HepG2 (cell line): ENCODE measurements around the gene SLC11A1. TPM values are rescaled to one million over a fixed set of nuclear protein-coding genes. Genes with fewer than 3 reads are reported as not detected.

Experiments used
- ATAC-seq: fragments of 200-7000 bp; cut with Tn5 transposase; 3 replicates; pipeline ENCODE4 v1.9.1; 2020; ENCODE audit warnings: mild to moderate bottlenecking, moderate library complexity
- BruUV-seq: library from RNA; stranded (reverse); fragments of 400-500 nt; replicated peaks from 2 replicates; lab custom pipeline; 2021; lab: Mats Ljungman, UMichigan
- CTCF ChIA-PET: fragments of 300-600 bp; formaldehyde crosslinking; extraction: SDS; loops from one replicate; lab custom pipeline; 2021; ENCODE audit warnings: low total read pairs, inconsistent platforms, low intra/inter-chr PET ratio; lab: Yijun Ruan, JAX
- POLR2A ChIA-PET: fragments of 350-600 bp; sonication (Branson Sonifier 250); formaldehyde crosslinking; loops from one replicate; lab custom pipeline; 2020; ENCODE audit warnings: antibody characterized with exemption, inconsistent platforms; lab: Yijun Ruan, JAX
- DNase-seq: peaks from one replicate; pipeline ENCODE4 v3.0.0-alpha.2; 2015; ENCODE audit warnings: low spot score
- FAIRE-seq: peaks from 3 replicates; lab custom pipeline; 2011; peaks lifted over from hg19 to GRCh38; lab: Jason Lieb, UNC
- H2AFZ ChIP-seq: one replicate; pipeline ENCODE4 v1.6.1; 2011; ENCODE audit warnings: low read length, inconsistent platforms
- H3K27ac ChIP-seq: fragments of 300-600 bp; 3 replicates; pipeline ENCODE4 v1.8.0; 2011; ENCODE audit warnings: mixed run types, mild to moderate bottlenecking, mixed read lengths, low read length, inconsistent platforms; ENCODE audit not compliant: insufficient read depth; ENCODE audit errors: extremely low read length
- H3K27me3 ChIP-seq, 2 experiments: fragments of 200-600 bp in 1 of 2; 2 replicates in 1 of 2; 3 replicates in 1 of 2; pipeline versions ENCODE4 v1.6.0 to v1.8.0; 2011; ENCODE audit warnings: low read length in 2 of 2, mild to moderate bottlenecking in 2 of 2, moderate library complexity in 2 of 2, inconsistent platforms in 1 of 2; ENCODE audit not compliant: insufficient read depth in 2 of 2, control insufficient read depth in 1 of 2
- H3K36me3 ChIP-seq, 2 experiments: fragments of 200-600 bp in 1 of 2; replicated peaks in 1 of 2; 2 replicates in 1 of 2; 3 replicates in 1 of 2; pipeline versions ENCODE4 v1.5.1 to v1.8.0; 2011; ENCODE audit warnings: low read length in 2 of 2, inconsistent platforms in 1 of 2; ENCODE audit not compliant: insufficient read depth in 2 of 2, control insufficient read depth in 1 of 2
- H3K4me1 ChIP-seq: 2 replicates; pipeline ENCODE4 v1.5.1; 2012; ENCODE audit warnings: low read length, inconsistent platforms; ENCODE audit not compliant: insufficient read depth
- H3K4me2 ChIP-seq: 2 replicates; pipeline ENCODE4 v1.6.0; 2011; ENCODE audit warnings: low read depth, low read length, inconsistent platforms
- H3K4me3 ChIP-seq, 3 experiments: fragments of 200-600 bp in 1 of 3; sonication (generic), shearing (Covaris generic) in 1 of 3; replicated peaks in 1 of 3; 2 replicates each; pipeline ENCODE4 v1.5.1; 2011 to 2016; ENCODE audit warnings: low read length in 3 of 3, inconsistent platforms in 2 of 3, low read depth in 2 of 3, mild to moderate bottlenecking in 2 of 3, control low read depth in 1 of 3, mixed read lengths in 1 of 3; ENCODE audit not compliant: insufficient read depth in 1 of 3
- H3K79me2 ChIP-seq: one replicate; pipeline ENCODE4 v1.6.1; 2011; ENCODE audit warnings: low read length, inconsistent platforms; ENCODE audit not compliant: insufficient read depth
- H3K9ac ChIP-seq: 2 replicates; pipeline ENCODE4 v1.6.0; 2011; ENCODE audit warnings: mild to moderate bottlenecking, low read depth, low read length, inconsistent platforms; ENCODE audit not compliant: insufficient read depth
- H3K9me3 ChIP-seq: 2 replicates; pipeline ENCODE4 v1.5.1; 2012; ENCODE audit warnings: mild to moderate bottlenecking, low read length
- H4K20me1 ChIP-seq: 2 replicates; pipeline ENCODE4 v1.6.0; 2011; ENCODE audit warnings: inconsistent platforms, mild to moderate bottlenecking, low read length, moderate library complexity; ENCODE audit not compliant: insufficient read depth
- BRCA1 ChIP-seq: sonication (generic); formaldehyde crosslinking; IDR thresholded peaks from 2 replicates; pipeline ENCODE4 v1.4.0; 2020; ENCODE audit warnings: missing genetic modification reagents
- FOSL2 ChIP-seq: sonication (generic); formaldehyde crosslinking; IDR thresholded peaks from 2 replicates; pipeline ENCODE4 v1.4.0; 2020; ENCODE audit warnings: missing genetic modification reagents
- HNRNPL ChIP-seq: fragments of 200-400 bp; formaldehyde crosslinking; IDR thresholded peaks from 2 replicates; pipeline ENCODE4 v1.6.1; 2017; ENCODE audit warnings: mild to moderate bottlenecking, low read depth, low read length
- ONECUT2 ChIP-seq: sonication (generic); formaldehyde crosslinking; IDR thresholded peaks from 2 replicates; pipeline ENCODE4 v1.4.0; 2020; ENCODE audit warnings: missing genetic modification reagents
- SMAD3 ChIP-seq: sonication (generic); formaldehyde crosslinking; IDR thresholded peaks from 2 replicates; pipeline ENCODE4 v1.4.0; 2020; ENCODE audit warnings: missing genetic modification reagents
- SP5 ChIP-seq: IDR thresholded peaks from 2 replicates; pipeline ENCODE4 v1.6.1; 2016; ENCODE audit warnings: low read depth, borderline replicate concordance
- TEAD3 ChIP-seq: optimal IDR thresholded peaks from 2 replicates; pipeline ENCODE3; 2016; ENCODE audit warnings: borderline replicate concordance
- WGBS: methylation state at CpG from one replicate; pipeline ENCODE4 v1.1.6; 2017; ENCODE audit warnings: low lambda C conversion rate; 5-methylcytosine and 5-hydroxymethylcytosine counted together
- in situ Hi-C: cut with HindIII; loops from 2 replicates; pipeline ENCODE4 v1.10.0; 2017; ENCODE audit warnings: low pct_unique_long_range_greater_than_20kb; ENCODE audit not compliant: extremely low pct_ligation_motif_present
- intact Hi-C: fragments of 100-400 bp; cut with micrococcal nuclease; formaldehyde crosslinking; loops from one replicate; pipeline ENCODE4 v1.10.0; 2022; ENCODE audit not compliant: unreplicated experiment
- polyA plus RNA-seq, 8 experiments: library from polyadenylated mRNA; depleted of rRNA in 3 of 8; stranded (reverse) in 7 of 8; unstranded in 1 of 8; fragments of >200 nt; fragmentation: Illumina TruSeq in 4 of 8; extraction: Trizol in 4 of 8; gene quantifications; 2 replicates each; pipeline versions ENCODE4 v1.2.1 to v1.2.3, GENCODE V29; 2011 to 2016; ENCODE audit warnings: low read depth in 4 of 8, missing spikeins in 1 of 8, mixed read lengths in 1 of 8; ENCODE audit not compliant: insufficient read depth in 1 of 8
- total RNA-seq, 5 experiments: library from RNA; depleted of rRNA; stranded (reverse); fragments of >200 nt; fragmentation: Illumina TruSeq; extraction: Trizol; gene quantifications; 2 replicates each; pipeline ENCODE4 v1.2.3, GENCODE V29; 2016; ENCODE audit warnings: low read depth in 1 of 5
- TF ChIP-seq, protein P1 (sequence below): sonication (generic); formaldehyde crosslinking; IDR thresholded peaks from 2 replicates; pipeline ENCODE4 v1.5.1; 2020; ENCODE audit warnings: mild to moderate bottlenecking, missing genetic modification reagents, moderate library complexity
- TF ChIP-seq, protein P2 (sequence below): IDR thresholded peaks from 2 replicates; pipeline ENCODE4 v1.6.1; 2016; ENCODE audit warnings: missing compliant biosample characterization, missing genetic modification reagents, borderline replicate concordance
- TF ChIP-seq, protein P3 (sequence below): sonication (generic); formaldehyde crosslinking; IDR thresholded peaks from 2 replicates; pipeline ENCODE4 v1.4.0; 2020; ENCODE audit warnings: missing genetic modification reagents
- TF ChIP-seq, protein P4 (sequence below), 2 experiments: fragments of 450-650 bp in 1 of 2; sonication (generic) in 1 of 2; formaldehyde crosslinking; IDR thresholded peaks; 2 replicates each; pipeline versions ENCODE4 v1.5.0 to v1.8.0; 2020 to 2022; ENCODE audit warnings: mild to moderate bottlenecking in 1 of 2, missing genetic modification reagents in 1 of 2

SLC11A1 gene
- total and polyA plus RNA-seq, 2 of the 13 experiments (the other 11 are each of a cell fraction or from before 2014, with no cell fraction given): 0.33 to 2.3 TPM

DNA sequence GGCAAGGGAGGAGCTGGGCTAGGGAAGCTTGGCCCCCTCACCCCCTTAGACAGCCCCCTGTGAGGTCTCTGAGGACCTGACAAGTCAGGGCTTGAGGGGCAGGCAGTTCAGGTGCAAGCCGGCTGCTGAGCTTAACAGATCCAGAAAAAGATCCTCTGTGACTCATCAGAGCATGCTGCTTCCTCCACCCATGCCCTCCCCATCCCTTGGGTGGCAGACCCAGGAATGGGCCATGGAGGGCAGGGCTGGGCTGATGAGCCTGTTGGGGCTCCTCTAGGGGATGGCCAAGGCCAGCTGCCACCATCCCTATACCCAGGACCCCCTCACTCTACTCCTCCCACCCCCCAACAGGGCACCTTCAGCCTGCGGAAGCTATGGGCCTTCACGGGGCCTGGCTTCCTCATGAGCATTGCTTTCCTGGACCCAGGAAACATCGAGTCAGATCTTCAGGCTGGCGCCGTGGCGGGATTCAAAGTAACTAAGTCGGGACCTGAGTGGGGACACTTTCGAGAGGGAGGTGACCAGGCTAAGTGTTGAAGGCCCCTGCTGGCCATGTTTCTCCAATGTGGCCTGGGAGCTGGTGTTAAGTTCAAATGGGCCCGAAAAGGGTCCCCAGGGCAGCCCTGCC is 1.9 kb downstream of the SLC11A1 start:
- ChIA-PET CTCF (no interaction called here), POLR2A (interaction anchor here (0.7 to 1.9 kb wide), 4 partner anchors 16 to 90 kb away, joined by 3 to 6 read pairs (median 4); partner anchors contain the start of genes CATIP and CTDSP1)
- Histone ChIP-seq H3K4me3 (no peak overlapping the region; a peak in 1 of 6 replicates), H3K9me3 (no peaks in the 10 kb centered on the region), H3K79me2 (no peaks in the 10 kb centered on the region), H3K36me3 (no peaks in the 10 kb centered on the region), H3K9ac (no peak overlapping the region), H4K20me1 (no peaks in the 10 kb centered on the region), H2AFZ (no peak overlapping the region), H3K4me2 (peak overlapping the region; percentile 38; the same call in 1 of the 2 replicates), H3K27me3 (peaks cover 11 to 33% of the 10 kb centered on the region in 2 experiments), H3K4me1 (peaks cover 71% of the 10 kb centered on the region), H3K27ac (no peak overlapping the region)
- DNase-seq (no peak), ATAC-seq (peak; percentile 4; the same call in 1 of the 3 replicates), FAIRE-seq (no peak)
- TF ChIP-seq, protein P1, sequence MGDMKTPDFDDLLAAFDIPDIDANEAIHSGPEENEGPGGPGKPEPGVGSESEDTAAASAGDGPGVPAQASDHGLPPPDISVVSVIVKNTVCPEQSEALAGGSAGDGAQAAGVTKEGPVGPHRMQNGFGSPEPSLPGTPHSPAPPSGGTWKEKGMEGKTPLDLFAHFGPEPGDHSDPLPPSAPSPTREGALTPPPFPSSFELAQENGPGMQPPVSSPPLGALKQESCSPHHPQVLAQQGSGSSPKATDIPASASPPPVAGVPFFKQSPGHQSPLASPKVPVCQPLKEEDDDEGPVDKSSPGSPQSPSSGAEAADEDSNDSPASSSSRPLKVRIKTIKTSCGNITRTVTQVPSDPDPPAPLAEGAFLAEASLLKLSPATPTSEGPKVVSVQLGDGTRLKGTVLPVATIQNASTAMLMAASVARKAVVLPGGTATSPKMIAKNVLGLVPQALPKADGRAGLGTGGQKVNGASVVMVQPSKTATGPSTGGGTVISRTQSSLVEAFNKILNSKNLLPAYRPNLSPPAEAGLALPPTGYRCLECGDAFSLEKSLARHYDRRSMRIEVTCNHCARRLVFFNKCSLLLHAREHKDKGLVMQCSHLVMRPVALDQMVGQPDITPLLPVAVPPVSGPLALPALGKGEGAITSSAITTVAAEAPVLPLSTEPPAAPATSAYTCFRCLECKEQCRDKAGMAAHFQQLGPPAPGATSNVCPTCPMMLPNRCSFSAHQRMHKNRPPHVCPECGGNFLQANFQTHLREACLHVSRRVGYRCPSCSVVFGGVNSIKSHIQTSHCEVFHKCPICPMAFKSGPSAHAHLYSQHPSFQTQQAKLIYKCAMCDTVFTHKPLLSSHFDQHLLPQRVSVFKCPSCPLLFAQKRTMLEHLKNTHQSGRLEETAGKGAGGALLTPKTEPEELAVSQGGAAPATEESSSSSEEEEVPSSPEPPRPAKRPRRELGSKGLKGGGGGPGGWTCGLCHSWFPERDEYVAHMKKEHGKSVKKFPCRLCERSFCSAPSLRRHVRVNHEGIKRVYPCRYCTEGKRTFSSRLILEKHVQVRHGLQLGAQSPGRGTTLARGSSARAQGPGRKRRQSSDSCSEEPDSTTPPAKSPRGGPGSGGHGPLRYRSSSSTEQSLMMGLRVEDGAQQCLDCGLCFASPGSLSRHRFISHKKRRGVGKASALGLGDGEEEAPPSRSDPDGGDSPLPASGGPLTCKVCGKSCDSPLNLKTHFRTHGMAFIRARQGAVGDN (CRISPR knock-in tag): peak; percentile 30; the same call in 1 of the 2 replicates
- TF ChIP-seq SP5 (CRISPR knock-in tag) (no peak), FOSL2 (CRISPR knock-in tag) (peak; percentile 79), HNRNPL (peak; percentile 77; the same call in 1 of the 2 replicates), TEAD3 (CRISPR knock-in tag) (peak; percentile 50), SMAD3 (CRISPR knock-in tag) (0 out of 2 replicates have a peak, but pooled peaks have one; percentile 17), BRCA1 (CRISPR knock-in tag) (no peak), ONECUT2 (no peak)
- TF ChIP-seq, protein P2, sequence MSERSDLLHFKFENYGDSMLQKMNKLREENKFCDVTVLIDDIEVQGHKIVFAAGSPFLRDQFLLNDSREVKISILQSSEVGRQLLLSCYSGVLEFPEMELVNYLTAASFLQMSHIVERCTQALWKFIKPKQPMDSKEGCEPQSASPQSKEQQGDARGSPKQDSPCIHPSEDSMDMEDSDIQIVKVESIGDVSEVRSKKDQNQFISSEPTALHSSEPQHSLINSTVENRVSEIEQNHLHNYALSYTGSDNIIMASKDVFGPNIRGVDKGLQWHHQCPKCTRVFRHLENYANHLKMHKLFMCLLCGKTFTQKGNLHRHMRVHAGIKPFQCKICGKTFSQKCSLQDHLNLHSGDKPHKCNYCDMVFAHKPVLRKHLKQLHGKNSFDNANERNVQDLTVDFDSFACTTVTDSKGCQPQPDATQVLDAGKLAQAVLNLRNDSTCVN (CRISPR knock-in tag): peak; percentile 31; the same call in 1 of the 2 replicates
- TF ChIP-seq, protein P3, sequence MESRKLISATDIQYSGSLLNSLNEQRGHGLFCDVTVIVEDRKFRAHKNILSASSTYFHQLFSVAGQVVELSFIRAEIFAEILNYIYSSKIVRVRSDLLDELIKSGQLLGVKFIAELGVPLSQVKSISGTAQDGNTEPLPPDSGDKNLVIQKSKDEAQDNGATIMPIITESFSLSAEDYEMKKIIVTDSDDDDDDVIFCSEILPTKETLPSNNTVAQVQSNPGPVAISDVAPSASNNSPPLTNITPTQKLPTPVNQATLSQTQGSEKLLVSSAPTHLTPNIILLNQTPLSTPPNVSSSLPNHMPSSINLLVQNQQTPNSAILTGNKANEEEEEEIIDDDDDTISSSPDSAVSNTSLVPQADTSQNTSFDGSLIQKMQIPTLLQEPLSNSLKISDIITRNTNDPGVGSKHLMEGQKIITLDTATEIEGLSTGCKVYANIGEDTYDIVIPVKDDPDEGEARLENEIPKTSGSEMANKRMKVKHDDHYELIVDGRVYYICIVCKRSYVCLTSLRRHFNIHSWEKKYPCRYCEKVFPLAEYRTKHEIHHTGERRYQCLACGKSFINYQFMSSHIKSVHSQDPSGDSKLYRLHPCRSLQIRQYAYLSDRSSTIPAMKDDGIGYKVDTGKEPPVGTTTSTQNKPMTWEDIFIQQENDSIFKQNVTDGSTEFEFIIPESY (CRISPR knock-in tag): peak; percentile 31; the same call in 1 of the 2 replicates
- TF ChIP-seq, protein P4, sequence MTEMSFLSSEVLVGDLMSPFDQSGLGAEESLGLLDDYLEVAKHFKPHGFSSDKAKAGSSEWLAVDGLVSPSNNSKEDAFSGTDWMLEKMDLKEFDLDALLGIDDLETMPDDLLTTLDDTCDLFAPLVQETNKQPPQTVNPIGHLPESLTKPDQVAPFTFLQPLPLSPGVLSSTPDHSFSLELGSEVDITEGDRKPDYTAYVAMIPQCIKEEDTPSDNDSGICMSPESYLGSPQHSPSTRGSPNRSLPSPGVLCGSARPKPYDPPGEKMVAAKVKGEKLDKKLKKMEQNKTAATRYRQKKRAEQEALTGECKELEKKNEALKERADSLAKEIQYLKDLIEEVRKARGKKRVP (CRISPR knock-in tag; IDR thresholded peaks at IDR 0.05): no peak
- no TSS peak for BruUV-seq
- intact Hi-C loops (no loop called here), in situ Hi-C loops (no loop called here)
- WGBS: 51% methylated on average over 10 of the region's 10 CpGs
